Neuron (in vitro differentiated cells): ENCODE data around the gene TAF1B.

Source experiments
- H2AFZ ChIP-seq: one replicate; pipeline ENCODE4 v1.6.1; 2013; ENCODE audit warnings: low read depth, mild to moderate bottlenecking, inconsistent platforms, low read length, moderate library complexity
- H3K27me3 ChIP-seq: one replicate; pipeline ENCODE4 v1.6.1; 2013; ENCODE audit warnings: low read length; ENCODE audit not compliant: insufficient read depth
- H3K36me3 ChIP-seq: one replicate; pipeline ENCODE4 v1.6.1; 2013; ENCODE audit warnings: low read length; ENCODE audit not compliant: insufficient read depth
- H3K4me1 ChIP-seq: one replicate; pipeline ENCODE4 v1.6.1; 2013; ENCODE audit warnings: low read length; ENCODE audit not compliant: insufficient read depth
- H3K4me3 ChIP-seq: 2 replicates; pipeline ENCODE4 v1.5.1; 2013; ENCODE audit warnings: mild to moderate bottlenecking, low read length, moderate library complexity
- H3K9me3 ChIP-seq: one replicate; pipeline ENCODE4 v1.6.1; 2013; ENCODE audit warnings: low read length

TAF1B gene

GRCh38 chr2:9803023-9803805 is 40.1 kb upstream of the TAF1B start:
- Histone ChIP-seq H3K4me3 (no peak overlapping the region), H3K4me1 (peaks cover 6% of the 10 kb centered on the region), H3K27me3 (peaks cover 18% of the 10 kb centered on the region), H2AFZ (no peak overlapping the region), H3K9me3 (no peaks in the 10 kb centered on the region), H3K36me3 (no peaks in the 10 kb centered on the region)

GRCh38 chr2:9805435-9806297 is 37.6 kb upstream of the TAF1B start:
- H3K4me3 ChIP-seq: no peak overlapping the region
- H3K4me1 ChIP-seq: peaks cover 6% of the 10 kb centered on the region
- no peaks in the 10 kb centered on the region for H3K36me3 ChIP-seq
- H2AFZ ChIP-seq: no peak overlapping the region
- H3K27me3 ChIP-seq: peaks cover 24% of the 10 kb centered on the region
- H3K9me3 ChIP-seq: no peaks in the 10 kb centered on the region

GRCh38 chr2:9806298-9806610 is 37.0 kb upstream of the TAF1B start:
- Histone ChIP-seq H3K36me3 (no peaks in the 10 kb centered on the region), H3K27me3 (peaks cover 22% of the 10 kb centered on the region), H3K4me3 (no peak overlapping the region), H3K4me1 (peaks cover 6% of the 10 kb centered on the region), H2AFZ (no peak overlapping the region), H3K9me3 (no peaks in the 10 kb centered on the region)

- H3K4me3 ChIP-seq: no peak overlapping the region
- no peaks in the 10 kb centered on the region for H3K9me3 ChIP-seq
- no peaks in the 10 kb centered on the region for H3K36me3 ChIP-seq
- peaks cover 5% of the 10 kb centered on the region for H3K4me1 ChIP-seq
- peaks cover 20% of the 10 kb centered on the region for H3K27me3 ChIP-seq
- H2AFZ ChIP-seq: no peak overlapping the region
These were observed 36.6 kb upstream of the TAF1B start for GRCh38 chr2:9806656-9807055.

GRCh38 chr2:9807056-9807455 is 36.2 kb upstream of the TAF1B start:
- peaks cover 3% of the 10 kb centered on the region for H3K4me1 ChIP-seq
- H3K36me3 ChIP-seq: no peaks in the 10 kb centered on the region
- H3K9me3 ChIP-seq: no peaks in the 10 kb centered on the region
- H3K4me3 ChIP-seq: no peak overlapping the region
- H2AFZ ChIP-seq: no peak overlapping the region
- H3K27me3 ChIP-seq: peaks cover 20% of the 10 kb centered on the region

GRCh38 chr2:9807555-9808305 is 35.5 kb upstream of the TAF1B start:
- H3K4me3 ChIP-seq: no peak overlapping the region
- peaks cover 20% of the 10 kb centered on the region for H3K27me3 ChIP-seq
- H2AFZ ChIP-seq: no peak overlapping the region
- no peaks in the 10 kb centered on the region for H3K36me3 ChIP-seq
- peaks cover 3% of the 10 kb centered on the region for H3K4me1 ChIP-seq
- H3K9me3 ChIP-seq: no peaks in the 10 kb centered on the region

- Histone ChIP-seq H3K27me3 (peaks cover 19% of the 10 kb centered on the region), H3K4me3 (no peak overlapping the region), H3K4me1 (peaks cover 2% of the 10 kb centered on the region), H3K9me3 (no peaks in the 10 kb centered on the region), H3K36me3 (no peaks in the 10 kb centered on the region), H2AFZ (no peak overlapping the region)
These were observed 34.8 kb upstream of the TAF1B start for GRCh38 chr2:9808334-9809063.

GRCh38 chr2:9809064-9809356 is 34.3 kb upstream of the TAF1B start:
- Histone ChIP-seq H2AFZ (no peak overlapping the region), H3K36me3 (no peaks in the 10 kb centered on the region), H3K4me1 (no peaks in the 10 kb centered on the region), H3K4me3 (no peak overlapping the region), H3K27me3 (peaks cover 19% of the 10 kb centered on the region), H3K9me3 (no peaks in the 10 kb centered on the region)

- H2AFZ ChIP-seq: no peak overlapping the region
- no peaks in the 10 kb centered on the region for H3K9me3 ChIP-seq
- no peak overlapping the region for H3K4me3 ChIP-seq
- H3K4me1 ChIP-seq: no peaks in the 10 kb centered on the region
- peaks cover 19% of the 10 kb centered on the region for H3K27me3 ChIP-seq
- no peaks in the 10 kb centered on the region for H3K36me3 ChIP-seq
These were observed 33.7 kb upstream of the TAF1B start for GRCh38 chr2:9809448-9810088.

- Histone ChIP-seq H3K9me3 (no peaks in the 10 kb centered on the region), H3K4me3 (no peak overlapping the region)
These were observed 32.1 kb upstream of the TAF1B start for GRCh38 chr2:9811216-9811615.

GRCh38 chr2:9811679-9812511 is 31.4 kb upstream of the TAF1B start:
- Histone ChIP-seq H3K9me3 (no peaks in the 10 kb centered on the region), H3K4me1 (no peaks in the 10 kb centered on the region)

More at GRCh38 chr2:9811216-9811615, 32.1 kb upstream of the TAF1B start:
- no peaks in the 10 kb centered on the region for H3K4me1 ChIP-seq
- no peaks in the 10 kb centered on the region for H3K36me3 ChIP-seq
- peaks cover 19% of the 10 kb centered on the region for H3K27me3 ChIP-seq
- no peak overlapping the region for H2AFZ ChIP-seq

GRCh38 chr2:9812945-9813311 is 30.3 kb upstream of the TAF1B start:
- no peak overlapping the region for H2AFZ ChIP-seq
- H3K36me3 ChIP-seq: no peaks in the 10 kb centered on the region
- H3K4me1 ChIP-seq: no peaks in the 10 kb centered on the region
- peaks cover 12% of the 10 kb centered on the region for H3K27me3 ChIP-seq
- no peaks in the 10 kb centered on the region for H3K9me3 ChIP-seq
- no peak overlapping the region for H3K4me3 ChIP-seq

More at GRCh38 chr2:9811679-9812511, 31.4 kb upstream of the TAF1B start:
- H3K4me3 ChIP-seq: no peak overlapping the region
- no peak overlapping the region for H2AFZ ChIP-seq
- peaks cover 19% of the 10 kb centered on the region for H3K27me3 ChIP-seq
- H3K36me3 ChIP-seq: no peaks in the 10 kb centered on the region
